A204.1 (cell line): ENCODE measurements around the gene IL4R.
"Not testable (repeated sequence)": the region's sequence is repeated elsewhere in the genome, so short reads cannot be mapped to it uniquely, and the experiment has no call there.

Source experiments
- FAIRE-seq: peaks from 2 replicates; lab custom pipeline; 2012; peaks lifted over from hg19 to GRCh38; lab: Jason Lieb, UNC

Gene IL4R

GRCh38 chr16:27288313-27288712, 25.5 kb upstream of the IL4R start:
- FAIRE-seq: not testable (repeated sequence)

GRCh38 chr16:27289669-27290068, 24.1 kb upstream of the IL4R start:
- no peak for FAIRE-seq

- FAIRE-seq: no peak
Observed at GRCh38 chr16:27290562-27290961, 23.2 kb upstream of the IL4R start.

GRCh38 chr16:27291106-27291505, 22.7 kb upstream of the IL4R start:
- no peak for FAIRE-seq

GRCh38 chr16:27291722-27292240, 22.0 kb upstream of the IL4R start:
- FAIRE-seq: no peak

- no peak for FAIRE-seq
Observed at GRCh38 chr16:27293343-27293742, 20.4 kb upstream of the IL4R start.

GRCh38 chr16:27298132-27298531, 15.6 kb upstream of the IL4R start:
- FAIRE-seq: no peak

- no peak for FAIRE-seq
Observed at GRCh38 chr16:27301236-27301861, 12.4 kb upstream of the IL4R start.

- FAIRE-seq: no peak
Observed at GRCh38 chr16:27302126-27302525, 11.6 kb upstream of the IL4R start.

- no peak for FAIRE-seq
Observed at GRCh38 chr16:27303256-27304100, 10.3 kb upstream of the IL4R start.

GRCh38 chr16:27304102-27304501, 9.7 kb upstream of the IL4R start:
- no peak for FAIRE-seq

GRCh38 chr16:27304881-27305745, 8.7 kb upstream of the IL4R start:
- no peak for FAIRE-seq

- FAIRE-seq: no peak
Observed at GRCh38 chr16:27305839-27306442, 7.8 kb upstream of the IL4R start.

- no peak for FAIRE-seq
Observed at GRCh38 chr16:27308792-27309191, 5.0 kb upstream of the IL4R start.

- FAIRE-seq: no peak
Observed at GRCh38 chr16:27310576-27311447, 3.0 kb upstream of the IL4R start.

GRCh38 chr16:27311448-27311830, 2.3 kb upstream of the IL4R start:
- no peak for FAIRE-seq

- FAIRE-seq: no peak
Observed at GRCh38 chr16:27311897-27312303, 1.9 kb upstream of the IL4R start.

- no peak for FAIRE-seq
Observed at GRCh38 chr16:27312580-27313421, 973 bp upstream of the IL4R start.

- FAIRE-seq: no peak
Observed at GRCh38 chr16:27314161-27314723, 468 bp downstream of the IL4R start.

GRCh38 chr16:27314986-27315332, 1.2 kb downstream of the IL4R start:
- FAIRE-seq: no peak
